HCT116 (cell line): ENCODE measurements around the gene SCAF4. TPM values are rescaled to one million over a fixed set of nuclear protein-coding genes. Genes with fewer than 3 reads are reported as not detected.

ENCODE experiments used
- ATAC-seq: fragments of 200-7000 bp; cut with Tn5 transposase; 2 replicates; pipeline ENCODE4 v1.9.1; 2020; ENCODE audit warnings: mild to moderate bottlenecking, moderate library complexity
- BruUV-seq: library from RNA; stranded (reverse); fragments of 400-500 nt; replicated peaks from 2 replicates; lab custom pipeline; 2021; lab: Mats Ljungman, UMichigan
- CTCF ChIA-PET: fragments of 300-600 bp; sonication (Branson Sonifier 250); formaldehyde crosslinking; loops from one replicate; lab custom pipeline; 2021; ENCODE audit warnings: antibody characterized with exemption; lab: Charles Lee
- POLR2A ChIA-PET: fragments of 300-600, 350-600 bp; sonication (Branson Sonifier 250); formaldehyde crosslinking; loops from one replicate; lab custom pipeline; 2021; ENCODE audit warnings: antibody characterized with exemption; lab: Charles Lee
- RAD21 ChIA-PET, 2 experiments: fragments of 300-600 bp; sonication (Branson Sonifier 250); formaldehyde crosslinking; loops; one replicate each; lab custom pipeline; 2023; ENCODE audit warnings: low total read pairs in 2 of 2; ENCODE audit not compliant: uncharacterized antibody in 2 of 2, unreplicated experiment in 2 of 2, low non-redundant PET in 1 of 2; lab: Charles Lee
- DNase-seq: peaks from one replicate; pipeline ENCODE4 v3.0.0-alpha.2; 2010; ENCODE audit warnings: low read depth, low spot score
- H2AFZ ChIP-seq: fragments of 200-600 bp; shearing (Covaris generic), sonication (generic); 2 replicates; pipeline ENCODE4 v1.6.1; 2017; ENCODE audit warnings: low read depth, mixed run types, mixed read lengths, antibody characterized with exemption, low read length; ENCODE audit not compliant: poor library complexity, severe bottlenecking
- H3K27ac ChIP-seq: 2 replicates; pipeline ENCODE4 v1.5.1; 2012; ENCODE audit warnings: low read depth, low read length
- H3K27me3 ChIP-seq: fragments of 200-600 bp; sonication (generic); 2 replicates; pipeline ENCODE4 v1.6.1; 2016; ENCODE audit warnings: mixed run types, low read length, mixed read lengths; ENCODE audit not compliant: insufficient read depth
- H3K36me3 ChIP-seq, 2 experiments: fragments of 200-500 bp in 1 of 2; fragments of 200-600 bp in 1 of 2; sonication (Bioruptor generic) in 1 of 2; sonication (generic) in 1 of 2; 2 replicates each; pipeline versions ENCODE4 v1.5.1 to v1.6.1; 2014 to 2016; ENCODE audit warnings: low read length in 2 of 2, inconsistent platforms in 1 of 2, mixed read lengths in 1 of 2, mixed run types in 1 of 2; ENCODE audit not compliant: insufficient read depth in 2 of 2, control insufficient read depth in 1 of 2
- H3K4me1 ChIP-seq, 2 experiments: fragments of 200-600 bp in 1 of 2; sonication (generic) in 1 of 2; 2 replicates each; pipeline versions ENCODE4 v1.5.1 to v1.6.1; 2012 to 2017; ENCODE audit warnings: low read length in 2 of 2, inconsistent platforms in 1 of 2, mild to moderate bottlenecking in 1 of 2, mixed read lengths in 1 of 2, mixed run types in 1 of 2, moderate library complexity in 1 of 2; ENCODE audit not compliant: insufficient read depth in 2 of 2, control insufficient read depth in 1 of 2
- H3K4me2 ChIP-seq: fragments of 200-600 bp; sonication (generic); 2 replicates; pipeline ENCODE4 v1.6.1; 2017; ENCODE audit warnings: mixed run types, low read length, mixed read lengths
- H3K4me3 ChIP-seq, 2 experiments: fragments of 200-600 bp in 1 of 2; sonication (generic) in 1 of 2; replicated peaks in 1 of 2; 2 replicates each; pipeline ENCODE4 v1.5.1; 2011 to 2016; ENCODE audit warnings: low read length in 2 of 2, control low read depth in 1 of 2, low read depth in 1 of 2, mild to moderate bottlenecking in 1 of 2, mixed read lengths in 1 of 2, mixed run types in 1 of 2
- H3K79me2 ChIP-seq: fragments of 200-600 bp; sonication (generic); 2 replicates; pipeline ENCODE4 v1.6.1; 2017; ENCODE audit warnings: mild to moderate bottlenecking, mixed run types, low read length, moderate library complexity, mixed read lengths; ENCODE audit not compliant: insufficient read depth
- H3K9ac ChIP-seq: fragments of 200-600 bp; sonication (generic); 2 replicates; pipeline ENCODE4 v1.6.1; 2016; ENCODE audit warnings: low read length, mixed read lengths
- H3K9me2 ChIP-seq: fragments of 200-600 bp; sonication (generic), shearing (Covaris generic); 2 replicates; pipeline ENCODE4 v1.6.1; 2017; ENCODE audit warnings: mixed run types, mild to moderate bottlenecking, moderate library complexity; ENCODE audit not compliant: insufficient read depth
- H3K9me3 ChIP-seq, 2 experiments: fragments of 200-500 bp in 1 of 2; fragments of 200-600 bp in 1 of 2; sonication (Bioruptor generic) in 1 of 2; sonication (generic) in 1 of 2; 2 replicates each; pipeline ENCODE4 v1.6.1; 2014 to 2017; ENCODE audit warnings: low read length in 2 of 2, mixed read lengths in 2 of 2, inconsistent platforms in 1 of 2, low read depth in 1 of 2, mild to moderate bottlenecking in 1 of 2, mixed run types in 1 of 2, moderate library complexity in 1 of 2; ENCODE audit not compliant: control insufficient read depth in 1 of 2, insufficient read depth in 1 of 2
- H4K20me1 ChIP-seq: fragments of 200-600 bp; sonication (generic), shearing (Covaris generic); 2 replicates; pipeline ENCODE4 v1.6.1; 2017; ENCODE audit warnings: mixed run types, mild to moderate bottlenecking, moderate library complexity; ENCODE audit not compliant: insufficient read depth
- CBX3 ChIP-seq: IDR thresholded peaks from 2 replicates; pipeline ENCODE4 v1.6.1; 2012; ENCODE audit warnings: low read depth
- CEBPB ChIP-seq: IDR thresholded peaks from 2 replicates; pipeline ENCODE4 v1.6.1; 2012; ENCODE audit warnings: low read depth
- EGR1 ChIP-seq: IDR thresholded peaks from 2 replicates; pipeline ENCODE4 v1.6.1; 2012; ENCODE audit warnings: low read depth
- EZH2 ChIP-seq: fragments of 200-600 bp; sonication (generic); IDR thresholded peaks from 2 replicates; pipeline ENCODE4 v1.6.1; 2017; ENCODE audit warnings: antibody characterized with exemption, mixed run types
- EZH2phosphoT487 ChIP-seq: fragments of 200-600 bp; IDR thresholded peaks from 2 replicates; pipeline ENCODE4 v1.6.1; 2018; ENCODE audit warnings: antibody characterized with exemption, borderline replicate concordance
- FOSL1 ChIP-seq: IDR thresholded peaks from 2 replicates; pipeline ENCODE4 v1.6.1; 2012; ENCODE audit warnings: low read depth
- JUND ChIP-seq: IDR thresholded peaks from 2 replicates; pipeline ENCODE4 v1.6.1; 2012
- POLR2A ChIP-seq: IDR thresholded peaks from 2 replicates; pipeline ENCODE4 v1.7.0; 2011; ENCODE audit warnings: borderline replicate concordance; ENCODE audit not compliant: insufficient read depth, insufficient read length; ENCODE audit errors: extremely low read depth
- POLR2AphosphoS5 ChIP-seq: IDR thresholded peaks from 2 replicates; pipeline ENCODE4 v1.6.1; 2011; ENCODE audit warnings: mild to moderate bottlenecking, low read depth, low read length, moderate library complexity
- RAD21 ChIP-seq: IDR thresholded peaks from 2 replicates; pipeline ENCODE4 v1.6.1; 2012; ENCODE audit warnings: low read depth, mild to moderate bottlenecking
- SIN3A ChIP-seq: IDR thresholded peaks from 2 replicates; pipeline ENCODE4 v1.6.1; 2012; ENCODE audit warnings: low read depth
- SP1 ChIP-seq: IDR thresholded peaks from 2 replicates; pipeline ENCODE4 v1.6.1; 2012; ENCODE audit warnings: low read depth
- SRF ChIP-seq: IDR thresholded peaks from 2 replicates; pipeline ENCODE4 v1.6.1; 2012; ENCODE audit warnings: low read depth
- TCF7L2 ChIP-seq: IDR thresholded peaks from 2 replicates; pipeline ENCODE4 v1.7.0; 2011; ENCODE audit warnings: borderline replicate concordance, inconsistent platforms; ENCODE audit not compliant: insufficient read depth, insufficient read length; ENCODE audit errors: extremely low read depth
- YY1 ChIP-seq: IDR thresholded peaks from 2 replicates; pipeline ENCODE4 v1.6.1; 2011; ENCODE audit warnings: low read length, low read depth, moderate library complexity, mild to moderate bottlenecking; ENCODE audit not compliant: insufficient replicate concordance; ENCODE audit errors: extremely low read depth
- ZFX ChIP-seq: fragments of 450-650 bp; IDR thresholded peaks from 2 replicates; pipeline ENCODE4 v1.6.1; 2017
- ZNF274 ChIP-seq: fragments of 200-500 bp; sonication (Bioruptor generic); IDR thresholded peaks from 2 replicates; pipeline ENCODE4 v1.6.1; 2014; ENCODE audit warnings: mild to moderate bottlenecking, low read depth, low read length, inconsistent platforms
- intact Hi-C: fragments of 100-400 bp; cut with micrococcal nuclease; formaldehyde crosslinking; loops from 2 replicates; pipeline ENCODE4 v1.10.0; 2022
- total RNA-seq: library from RNA; stranded (reverse); gene quantifications from one replicate; pipeline ENCODE4 v1.2.1, GENCODE V29; 2021; ENCODE audit not compliant: unreplicated experiment
- TF ChIP-seq, protein P1 (sequence below): IDR thresholded peaks from 2 replicates; pipeline ENCODE4 v1.6.1; 2011; ENCODE audit warnings: mild to moderate bottlenecking, low read length, moderate library complexity; ENCODE audit not compliant: insufficient replicate concordance; ENCODE audit errors: extremely low read depth
- TF ChIP-seq, protein P2 (sequence below): IDR thresholded peaks from 2 replicates; pipeline ENCODE4 v1.6.1; 2012
- TF ChIP-seq, protein P3 (sequence below): IDR thresholded peaks from 2 replicates; pipeline ENCODE4 v1.6.1; 2012; ENCODE audit warnings: low read depth

The SCAF4 gene
- total RNA-seq, 1 experiment from 2014 or later = 31.1 TPM

DNA sequence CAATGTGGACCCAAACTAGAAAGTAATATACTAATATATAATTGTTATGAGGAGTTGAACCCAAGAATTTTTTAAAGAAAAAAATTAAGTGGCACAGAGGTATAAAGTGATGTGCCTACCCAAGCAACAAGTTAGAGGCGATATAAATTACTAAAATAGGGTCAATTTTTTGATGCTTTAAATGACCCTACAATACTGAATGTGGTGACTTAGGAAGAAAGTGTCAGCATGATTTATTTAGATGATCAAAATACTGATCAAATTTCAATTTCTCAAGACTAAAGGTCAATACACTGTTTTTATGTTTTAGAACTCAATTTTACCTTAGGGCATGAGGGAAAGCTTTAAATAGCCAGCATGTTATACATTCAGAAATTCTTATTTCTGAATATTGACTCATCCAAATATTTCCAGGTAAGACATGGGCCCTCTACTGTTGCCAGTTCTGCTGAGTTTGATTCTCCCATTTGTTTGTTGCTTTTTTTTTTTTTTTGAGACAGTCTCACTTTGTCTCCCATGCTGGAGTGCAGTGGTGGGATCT, 20.1 kb downstream of the SCAF4 start:
- Histone ChIP-seq H3K27ac (no peak overlapping the region), H3K9me2 (no peaks in the 10 kb centered on the region), H3K27me3 (no peaks in the 10 kb centered on the region), H4K20me1 (peaks cover 38% of the 10 kb centered on the region; the same call in 1 of the 2 replicates), H3K79me2 (peaks cover 100% of the 10 kb centered on the region), H2AFZ (no peak overlapping the region), H3K4me3 (no peak overlapping the region), H3K4me1 (peaks cover 4 to 12% of the 10 kb centered on the region in 2 experiments; a peak in 2 of 4 replicates), H3K9ac (no peak overlapping the region), H3K4me2 (no peak overlapping the region), H3K9me3 (no peaks in the 10 kb centered on the region), H3K36me3 (no peaks in the 10 kb centered on the region)
- DNase-seq (no peak), ATAC-seq (no peak)
- ChIA-PET RAD21 (no interaction called here), POLR2A (no interaction called here), CTCF (no interaction called here)
- BruUV-seq = no TSS peak
- intact Hi-C loops = no loop called here
- TF ChIP-seq ZNF274 = no peak
- no peak for TF ChIP-seq EZH2phosphoT487
- no peak for TF ChIP-seq ZFX
- no peak for TF ChIP-seq EGR1
- TF ChIP-seq, protein P1, sequence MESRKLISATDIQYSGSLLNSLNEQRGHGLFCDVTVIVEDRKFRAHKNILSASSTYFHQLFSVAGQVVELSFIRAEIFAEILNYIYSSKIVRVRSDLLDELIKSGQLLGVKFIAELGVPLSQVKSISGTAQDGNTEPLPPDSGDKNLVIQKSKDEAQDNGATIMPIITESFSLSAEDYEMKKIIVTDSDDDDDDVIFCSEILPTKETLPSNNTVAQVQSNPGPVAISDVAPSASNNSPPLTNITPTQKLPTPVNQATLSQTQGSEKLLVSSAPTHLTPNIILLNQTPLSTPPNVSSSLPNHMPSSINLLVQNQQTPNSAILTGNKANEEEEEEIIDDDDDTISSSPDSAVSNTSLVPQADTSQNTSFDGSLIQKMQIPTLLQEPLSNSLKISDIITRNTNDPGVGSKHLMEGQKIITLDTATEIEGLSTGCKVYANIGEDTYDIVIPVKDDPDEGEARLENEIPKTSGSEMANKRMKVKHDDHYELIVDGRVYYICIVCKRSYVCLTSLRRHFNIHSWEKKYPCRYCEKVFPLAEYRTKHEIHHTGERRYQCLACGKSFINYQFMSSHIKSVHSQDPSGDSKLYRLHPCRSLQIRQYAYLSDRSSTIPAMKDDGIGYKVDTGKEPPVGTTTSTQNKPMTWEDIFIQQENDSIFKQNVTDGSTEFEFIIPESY = no peak
- TF ChIP-seq CBX3 = no peak
- TF ChIP-seq JUND = no peak
- no peak for TF ChIP-seq RAD21
- TF ChIP-seq, protein P2, sequence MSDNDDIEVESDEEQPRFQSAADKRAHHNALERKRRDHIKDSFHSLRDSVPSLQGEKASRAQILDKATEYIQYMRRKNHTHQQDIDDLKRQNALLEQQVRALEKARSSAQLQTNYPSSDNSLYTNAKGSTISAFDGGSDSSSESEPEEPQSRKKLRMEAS = no peak
- no peak for TF ChIP-seq POLR2AphosphoS5
- no peak for TF ChIP-seq EZH2
- TF ChIP-seq, protein P3, sequence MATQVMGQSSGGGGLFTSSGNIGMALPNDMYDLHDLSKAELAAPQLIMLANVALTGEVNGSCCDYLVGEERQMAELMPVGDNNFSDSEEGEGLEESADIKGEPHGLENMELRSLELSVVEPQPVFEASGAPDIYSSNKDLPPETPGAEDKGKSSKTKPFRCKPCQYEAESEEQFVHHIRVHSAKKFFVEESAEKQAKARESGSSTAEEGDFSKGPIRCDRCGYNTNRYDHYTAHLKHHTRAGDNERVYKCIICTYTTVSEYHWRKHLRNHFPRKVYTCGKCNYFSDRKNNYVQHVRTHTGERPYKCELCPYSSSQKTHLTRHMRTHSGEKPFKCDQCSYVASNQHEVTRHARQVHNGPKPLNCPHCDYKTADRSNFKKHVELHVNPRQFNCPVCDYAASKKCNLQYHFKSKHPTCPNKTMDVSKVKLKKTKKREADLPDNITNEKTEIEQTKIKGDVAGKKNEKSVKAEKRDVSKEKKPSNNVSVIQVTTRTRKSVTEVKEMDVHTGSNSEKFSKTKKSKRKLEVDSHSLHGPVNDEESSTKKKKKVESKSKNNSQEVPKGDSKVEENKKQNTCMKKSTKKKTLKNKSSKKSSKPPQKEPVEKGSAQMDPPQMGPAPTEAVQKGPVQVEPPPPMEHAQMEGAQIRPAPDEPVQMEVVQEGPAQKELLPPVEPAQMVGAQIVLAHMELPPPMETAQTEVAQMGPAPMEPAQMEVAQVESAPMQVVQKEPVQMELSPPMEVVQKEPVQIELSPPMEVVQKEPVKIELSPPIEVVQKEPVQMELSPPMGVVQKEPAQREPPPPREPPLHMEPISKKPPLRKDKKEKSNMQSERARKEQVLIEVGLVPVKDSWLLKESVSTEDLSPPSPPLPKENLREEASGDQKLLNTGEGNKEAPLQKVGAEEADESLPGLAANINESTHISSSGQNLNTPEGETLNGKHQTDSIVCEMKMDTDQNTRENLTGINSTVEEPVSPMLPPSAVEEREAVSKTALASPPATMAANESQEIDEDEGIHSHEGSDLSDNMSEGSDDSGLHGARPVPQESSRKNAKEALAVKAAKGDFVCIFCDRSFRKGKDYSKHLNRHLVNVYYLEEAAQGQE = no peak
- no peak for TF ChIP-seq SIN3A
- TF ChIP-seq FOSL1 = no peak
- no peak for TF ChIP-seq CEBPB
- no peak for TF ChIP-seq TCF7L2
- TF ChIP-seq POLR2A = no peak
- TF ChIP-seq YY1 = no peak
- no peak for TF ChIP-seq SP1
- TF ChIP-seq SRF = no peak
